GM23338 (cell line): ENCODE results near the gene MTHFD1L. TPM values are rescaled to one million over a fixed set of nuclear protein-coding genes. Genes with fewer than 3 reads are reported as not detected.

Experiments used
- ATAC-seq: fragments of 200-7000 bp; cut with Tn5 transposase; 3 replicates; pipeline ENCODE4 v1.9.1; 2020
- DNase-seq: peaks from one replicate; pipeline ENCODE4 v3.0.0-alpha.2; 2015; ENCODE audit warnings: low spot score
- H2AFZ ChIP-seq: fragments of 200-600 bp; sonication (generic); 2 replicates; pipeline ENCODE4 v1.8.0; 2016; ENCODE audit warnings: antibody characterized with exemption, mild to moderate bottlenecking, moderate library complexity
- H3F3A ChIP-seq: fragments of 200-600 bp; sonication (generic); replicated peaks from 2 replicates; pipeline ENCODE4 v1.8.0; 2017; ENCODE audit warnings: antibody characterized with exemption, mixed run types, low read depth
- H3K27ac ChIP-seq: fragments of 200-600 bp; sonication (generic); 2 replicates; pipeline ENCODE4 v1.6.1; 2016; ENCODE audit warnings: low read depth
- H3K27me3 ChIP-seq: fragments of 200-600 bp; sonication (generic); 2 replicates; pipeline ENCODE4 v1.8.0; 2016; ENCODE audit warnings: mild to moderate bottlenecking, mixed run types, moderate library complexity; ENCODE audit not compliant: insufficient read depth
- H3K36me3 ChIP-seq: fragments of 200-600 bp; sonication (generic); 2 replicates; pipeline ENCODE4 v1.8.0; 2016; ENCODE audit warnings: mild to moderate bottlenecking; ENCODE audit not compliant: insufficient read depth
- H3K4me1 ChIP-seq: fragments of 200-600 bp; sonication (generic); 2 replicates; pipeline ENCODE4 v1.8.0; 2016; ENCODE audit warnings: mild to moderate bottlenecking, moderate library complexity; ENCODE audit not compliant: insufficient read depth
- H3K4me2 ChIP-seq: fragments of 200-600 bp; sonication (generic); 2 replicates; pipeline ENCODE4 v1.7.1; 2017; ENCODE audit warnings: mixed run types
- H3K4me3 ChIP-seq: fragments of 200-600 bp; sonication (generic); 2 replicates; pipeline ENCODE4 v1.6.1; 2016; ENCODE audit warnings: mixed run types
- H3K79me2 ChIP-seq: fragments of 200-600 bp; sonication (generic); replicated peaks from 2 replicates; pipeline ENCODE4 v1.8.0; 2017; ENCODE audit warnings: mild to moderate bottlenecking; ENCODE audit not compliant: insufficient read depth
- H3K9me2 ChIP-seq: fragments of 200-600 bp; sonication (generic); 2 replicates; pipeline ENCODE4 v1.8.0; 2017; ENCODE audit not compliant: insufficient read depth
- H4K20me1 ChIP-seq: fragments of 200-600 bp; sonication (generic); replicated peaks from 2 replicates; pipeline ENCODE4 v1.8.0; 2017; ENCODE audit warnings: mild to moderate bottlenecking; ENCODE audit not compliant: insufficient read depth
- H3K27ac Mint-ChIP-seq: 2 replicates; pipeline ENCODE4 v1.8.0; 2020; ENCODE audit warnings: inconsistent platforms, mild to moderate bottlenecking, moderate library complexity, mixed read lengths
- H3K27me3 Mint-ChIP-seq: 3 replicates; pipeline ENCODE4 v1.8.0; 2022; ENCODE audit warnings: low read depth, mild to moderate bottlenecking, moderate library complexity, mixed read lengths, inconsistent platforms; ENCODE audit not compliant: insufficient read depth, poor library complexity
- H3K36me3 Mint-ChIP-seq: 3 replicates; pipeline ENCODE4 v1.8.0; 2021; ENCODE audit warnings: low read depth, mild to moderate bottlenecking, inconsistent platforms, moderate library complexity, mixed read lengths
- H3K4me1 Mint-ChIP-seq: 3 replicates; pipeline ENCODE4 v1.8.0; 2020; ENCODE audit warnings: mild to moderate bottlenecking, inconsistent platforms, mixed read lengths
- H3K4me3 Mint-ChIP-seq: 3 replicates; pipeline ENCODE4 v1.8.0; 2021; ENCODE audit warnings: moderate library complexity, mild to moderate bottlenecking, inconsistent platforms, mixed read lengths
- H3K9me3 Mint-ChIP-seq: 3 replicates; pipeline ENCODE4 v1.8.0; 2020; ENCODE audit warnings: moderate library complexity, mild to moderate bottlenecking, inconsistent platforms, mixed read lengths
- CREB1 ChIP-seq: fragments of 250-450 bp; sonication (Bioruptor Pico); IDR thresholded peaks from 2 replicates; pipeline ENCODE4 v1.5.0; 2020; ENCODE audit warnings: low read depth, mild to moderate bottlenecking, moderate library complexity
- ETS1 ChIP-seq: IDR thresholded peaks from 2 replicates; pipeline ENCODE4 v1.6.1; 2016; ENCODE audit warnings: antibody characterized with exemption
- JUNB ChIP-seq: IDR thresholded peaks from one replicate; pipeline ENCODE4 v1.6.1; 2016; ENCODE audit warnings: antibody characterized with exemption; ENCODE audit not compliant: unreplicated experiment
- NANOG ChIP-seq: IDR thresholded peaks from 2 replicates; pipeline ENCODE4 v1.6.1; 2016; ENCODE audit warnings: antibody characterized with exemption, borderline replicate concordance
- POLR2AphosphoS5 ChIP-seq: IDR thresholded peaks from 2 replicates; pipeline ENCODE4 v1.6.1; 2016; ENCODE audit warnings: antibody characterized with exemption, low read depth
- ZNF114 ChIP-seq: fragments of 250-450 bp; sonication (Bioruptor Pico); IDR thresholded peaks from 2 replicates; pipeline ENCODE4 v1.5.0; 2020; ENCODE audit warnings: mild to moderate bottlenecking, moderate library complexity
- ZNF331 ChIP-seq: fragments of 250-450 bp; sonication (Bioruptor Pico); IDR thresholded peaks from 2 replicates; pipeline ENCODE4 v1.5.0; 2020; ENCODE audit warnings: low read depth, mild to moderate bottlenecking, moderate library complexity
- ZNF462 ChIP-seq: fragments of 250-450 bp; sonication (Bioruptor Pico); IDR thresholded peaks from 2 replicates; pipeline ENCODE4 v1.5.0; 2020; ENCODE audit warnings: mild to moderate bottlenecking, moderate library complexity
- polyA plus RNA-seq: library from polyadenylated mRNA; unstranded; fragments of >200 nt; fragmentation: Nextera tagmentation; extraction: Ambion mirVana; gene quantifications from 2 replicates; pipeline ENCODE4 v1.2.1, GENCODE V29; 2016
- total RNA-seq: library from RNA; depleted of rRNA; stranded (reverse); fragments of >200 nt; shearing (Covaris generic); gene quantifications from 2 replicates; pipeline ENCODE4 v1.2.3, GENCODE V29; 2014

The MTHFD1L gene
- total and polyA plus RNA-seq, 2 experiments from 2014 or later: 53.2 to 66.8 TPM

GRCh38 chr6:150969901-150970300, 104.4 kb downstream of the MTHFD1L start (continued):
- TF ChIP-seq ZNF462 (no peak), ZNF331 (CRISPR knock-in tag) (no peak), POLR2AphosphoS5 (no peak), CREB1 (no peak), NANOG (no peak), JUNB (no peak), ZNF114 (CRISPR knock-in tag) (no peak)

- no peaks in the 10 kb centered on the region for H3K9me2 ChIP-seq
- Mint-ChIP-seq H3K4me3 (no peak overlapping the region), H3K27me3 (no peaks in the 10 kb centered on the region), H3K36me3 (peaks cover 61% of the 10 kb centered on the region), H3K4me1 (no peaks in the 10 kb centered on the region), H3K9me3 (no peaks in the 10 kb centered on the region), H3K27ac (no peak overlapping the region)
- no peak overlapping the region for H3K27ac ChIP-seq
- ATAC-seq: no peak
- H3F3A ChIP-seq: no peaks in the 10 kb centered on the region
- no peaks in the 10 kb centered on the region for H3K4me1 ChIP-seq
- no peaks in the 10 kb centered on the region for H3K79me2 ChIP-seq
- no peak overlapping the region for H3K4me2 ChIP-seq
- DNase-seq: no peak
- H3K27me3 ChIP-seq: no peaks in the 10 kb centered on the region
- H4K20me1 ChIP-seq: peaks cover 8% of the 10 kb centered on the region
- H2AFZ ChIP-seq: no peak overlapping the region
- H3K4me3 ChIP-seq: no peak overlapping the region
- H3K36me3 ChIP-seq: peaks cover 26% of the 10 kb centered on the region
- TF ChIP-seq ETS1 (no peak), CREB1 (no peak), ZNF331 (CRISPR knock-in tag) (no peak), POLR2AphosphoS5 (no peak), ZNF462 (no peak), NANOG (no peak)
Observed at GRCh38 chr6:150971219-150971618, 105.7 kb downstream of the MTHFD1L start.
